SK-N-SH treated with all-trans-retinoic acid at 6 μM for 48 hours (cell line): ENCODE data around the gene E2F2.

ENCODE experiments used
- ARNTL ChIP-seq: fragments of 450-650 bp; formaldehyde crosslinking; IDR thresholded peaks from 2 replicates; pipeline ENCODE4 v1.5.0; 2020; ENCODE audit warnings: low read depth, mild to moderate bottlenecking, moderate library complexity, borderline replicate concordance
- ESRRG ChIP-seq: fragments of 250-450 bp; sonication (Bioruptor Pico); IDR thresholded peaks from 2 replicates; pipeline ENCODE4 v1.6.1; 2021; ENCODE audit warnings: mild to moderate bottlenecking
- OSR1 ChIP-seq: fragments of 250-450 bp; sonication (Bioruptor Pico); IDR thresholded peaks from 2 replicates; pipeline ENCODE4 v1.8.0; 2022; ENCODE audit warnings: moderate library complexity, mild to moderate bottlenecking, inconsistent platforms
- PPARA ChIP-seq: fragments of 250-450 bp; sonication (Bioruptor Pico); IDR thresholded peaks from 2 replicates; pipeline ENCODE4 v1.5.0; 2020; ENCODE audit warnings: mild to moderate bottlenecking, borderline replicate concordance
- RARB ChIP-seq: fragments of 250-450 bp; sonication (Bioruptor Pico); IDR thresholded peaks from 2 replicates; pipeline ENCODE4 v1.8.0; 2021; ENCODE audit warnings: mild to moderate bottlenecking, moderate library complexity
- TCF4 ChIP-seq: fragments of 250-450 bp; sonication (Bioruptor Pico); IDR thresholded peaks from 2 replicates; pipeline ENCODE4 v1.8.0; 2021; ENCODE audit warnings: mild to moderate bottlenecking, moderate library complexity, borderline replicate concordance
- ZFP3 ChIP-seq: fragments of 250-450 bp; sonication (Bioruptor Pico); IDR thresholded peaks from 2 replicates; pipeline ENCODE4 v1.5.0; 2020; ENCODE audit warnings: mild to moderate bottlenecking, moderate library complexity
- ZFP30 ChIP-seq: fragments of 450-650 bp; formaldehyde crosslinking; IDR thresholded peaks from 2 replicates; pipeline ENCODE4 v1.5.0; 2022; ENCODE audit warnings: mild to moderate bottlenecking, moderate library complexity
- TF ChIP-seq, protein P1 (sequence below): fragments of 250-450 bp; sonication (Bioruptor Pico); IDR thresholded peaks from 2 replicates; pipeline ENCODE4 v1.8.0; 2021; ENCODE audit warnings: low read depth, mild to moderate bottlenecking, moderate library complexity, borderline replicate concordance
- TF ChIP-seq, protein P2 (sequence below): fragments of 250-450 bp; sonication (Bioruptor Pico); IDR thresholded peaks from 2 replicates; pipeline ENCODE4 v1.5.1; 2020; ENCODE audit warnings: low read depth, mild to moderate bottlenecking, moderate library complexity
- TF ChIP-seq, protein P3 (sequence below): fragments of 250-450 bp; sonication (Bioruptor Pico); IDR thresholded peaks from 2 replicates; pipeline ENCODE4 v1.8.0; 2020; ENCODE audit warnings: mild to moderate bottlenecking, moderate library complexity, borderline replicate concordance

DNA sequence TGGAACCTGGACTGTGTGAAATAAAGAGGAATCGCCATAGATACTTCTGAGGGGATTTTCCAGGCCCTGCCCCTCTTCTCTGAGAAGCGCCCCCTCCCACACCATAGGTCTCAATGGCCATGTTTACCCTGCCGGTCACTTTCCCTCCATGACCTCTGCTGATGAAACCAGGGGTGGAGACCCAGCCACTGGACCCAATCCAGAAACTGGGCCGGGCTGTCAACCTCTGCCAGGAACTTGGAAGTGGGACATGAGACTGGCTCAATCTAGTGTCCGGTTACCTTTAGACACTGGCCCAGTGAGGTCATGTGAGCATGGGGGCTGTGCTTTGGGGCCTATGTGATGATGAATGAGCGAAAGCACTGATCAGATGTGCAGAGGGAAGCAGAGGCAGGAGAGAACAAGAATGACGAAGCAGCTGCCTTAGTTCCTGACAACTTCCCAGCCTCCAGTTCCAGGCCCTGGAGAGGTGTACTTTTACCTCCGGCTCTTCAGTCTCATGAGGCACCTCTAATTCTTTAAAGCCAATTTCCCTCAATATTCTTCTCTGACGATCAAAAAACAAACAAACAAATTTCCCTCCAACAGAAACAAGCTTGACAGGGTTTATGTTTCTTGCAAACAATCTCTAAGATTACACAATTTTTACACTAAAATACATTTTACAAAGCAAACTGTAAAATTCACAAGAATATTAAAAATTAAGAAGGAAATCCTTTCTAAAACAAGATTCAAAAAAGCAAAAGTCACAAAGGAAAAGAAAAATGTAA lies 52.0 kb downstream of the E2F2 start:
- TF ChIP-seq ZFP3 (CRISPR knock-in tag) (no peak), OSR1 (CRISPR knock-in tag) (no peak), ZFP30 (CRISPR knock-in tag) (no peak), RARB (CRISPR knock-in tag) (no peak), ESRRG (CRISPR knock-in tag) (no peak), ARNTL (CRISPR knock-in tag) (no peak), TCF4 (CRISPR knock-in tag) (no peak), PPARA (CRISPR knock-in tag) (no peak)
- TF ChIP-seq, protein P1, sequence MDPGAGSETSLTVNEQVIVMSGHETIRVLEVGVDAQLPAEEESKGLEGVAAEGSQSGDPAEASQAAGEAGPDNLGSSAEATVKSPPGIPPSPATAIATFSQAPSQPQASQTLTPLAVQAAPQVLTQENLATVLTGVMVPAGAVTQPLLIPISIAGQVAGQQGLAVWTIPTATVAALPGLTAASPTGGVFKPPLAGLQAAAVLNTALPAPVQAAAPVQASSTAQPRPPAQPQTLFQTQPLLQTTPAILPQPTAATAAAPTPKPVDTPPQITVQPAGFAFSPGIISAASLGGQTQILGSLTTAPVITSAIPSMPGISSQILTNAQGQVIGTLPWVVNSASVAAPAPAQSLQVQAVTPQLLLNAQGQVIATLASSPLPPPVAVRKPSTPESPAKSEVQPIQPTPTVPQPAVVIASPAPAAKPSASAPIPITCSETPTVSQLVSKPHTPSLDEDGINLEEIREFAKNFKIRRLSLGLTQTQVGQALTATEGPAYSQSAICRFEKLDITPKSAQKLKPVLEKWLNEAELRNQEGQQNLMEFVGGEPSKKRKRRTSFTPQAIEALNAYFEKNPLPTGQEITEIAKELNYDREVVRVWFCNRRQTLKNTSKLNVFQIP (CRISPR knock-in tag), result no peak
- TF ChIP-seq, protein P2, sequence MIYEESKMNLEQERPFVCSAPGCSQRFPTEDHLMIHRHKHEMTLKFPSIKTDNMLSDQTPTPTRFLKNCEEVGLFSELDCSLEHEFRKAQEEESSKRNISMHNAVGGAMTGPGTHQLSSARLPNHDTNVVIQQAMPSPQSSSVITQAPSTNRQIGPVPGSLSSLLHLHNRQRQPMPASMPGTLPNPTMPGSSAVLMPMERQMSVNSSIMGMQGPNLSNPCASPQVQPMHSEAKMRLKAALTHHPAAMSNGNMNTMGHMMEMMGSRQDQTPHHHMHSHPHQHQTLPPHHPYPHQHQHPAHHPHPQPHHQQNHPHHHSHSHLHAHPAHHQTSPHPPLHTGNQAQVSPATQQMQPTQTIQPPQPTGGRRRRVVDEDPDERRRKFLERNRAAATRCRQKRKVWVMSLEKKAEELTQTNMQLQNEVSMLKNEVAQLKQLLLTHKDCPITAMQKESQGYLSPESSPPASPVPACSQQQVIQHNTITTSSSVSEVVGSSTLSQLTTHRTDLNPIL (CRISPR knock-in tag), result no peak
- TF ChIP-seq, protein P3, sequence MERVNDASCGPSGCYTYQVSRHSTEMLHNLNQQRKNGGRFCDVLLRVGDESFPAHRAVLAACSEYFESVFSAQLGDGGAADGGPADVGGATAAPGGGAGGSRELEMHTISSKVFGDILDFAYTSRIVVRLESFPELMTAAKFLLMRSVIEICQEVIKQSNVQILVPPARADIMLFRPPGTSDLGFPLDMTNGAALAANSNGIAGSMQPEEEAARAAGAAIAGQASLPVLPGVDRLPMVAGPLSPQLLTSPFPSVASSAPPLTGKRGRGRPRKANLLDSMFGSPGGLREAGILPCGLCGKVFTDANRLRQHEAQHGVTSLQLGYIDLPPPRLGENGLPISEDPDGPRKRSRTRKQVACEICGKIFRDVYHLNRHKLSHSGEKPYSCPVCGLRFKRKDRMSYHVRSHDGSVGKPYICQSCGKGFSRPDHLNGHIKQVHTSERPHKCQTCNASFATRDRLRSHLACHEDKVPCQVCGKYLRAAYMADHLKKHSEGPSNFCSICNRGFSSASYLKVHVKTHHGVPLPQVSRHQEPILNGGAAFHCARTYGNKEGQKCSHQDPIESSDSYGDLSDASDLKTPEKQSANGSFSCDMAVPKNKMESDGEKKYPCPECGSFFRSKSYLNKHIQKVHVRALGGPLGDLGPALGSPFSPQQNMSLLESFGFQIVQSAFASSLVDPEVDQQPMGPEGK (CRISPR knock-in tag), result no peak
